Nucleus accumbens (tissue), 56 donors: Measurements from ENCODE around the gene CCDC88C.

Source experiments
- DNase-seq, 56 donors: peaks; one replicate each; lab custom pipeline; 2025; lab: John Stamatoyannopoulos, UW

Gene CCDC88C

GRCh38 chr14:91299121-91300115, 118.2 kb downstream of the CCDC88C start:
- peak in 19 of 56 donors; percentile 13 to 70 (median 38) for DNase-seq

- peak in 2 of 56 donors; percentile 12 to 34 for DNase-seq
Measured at GRCh38 chr14:91298576-91298975, 119.0 kb downstream of the CCDC88C start.

GRCh38 chr14:91297081-91297711, 120.4 kb downstream of the CCDC88C start:
- no peak for DNase-seq

GRCh38 chr14:91295851-91296796, 121.5 kb downstream of the CCDC88C start:
- DNase-seq, result no peak

GRCh38 chr14:91295276-91295845, 122.3 kb downstream of the CCDC88C start:
- DNase-seq, result no peak

- DNase-seq, result no peak
Measured at GRCh38 chr14:91294153-91294552, 123.5 kb downstream of the CCDC88C start.

- peak in 3 of 56 donors; percentile 16 to 33 (median 25) for DNase-seq
Measured at GRCh38 chr14:91293281-91293680, 124.3 kb downstream of the CCDC88C start.

- DNase-seq, result no peak
Measured at GRCh38 chr14:91292491-91292890, 125.1 kb downstream of the CCDC88C start.

- DNase-seq, result no peak
Measured at GRCh38 chr14:91291786-91292405, 125.7 kb downstream of the CCDC88C start.

GRCh38 chr14:91290986-91291385, 126.6 kb downstream of the CCDC88C start:
- DNase-seq, result no peak

GRCh38 chr14:91289464-91289863, 128.2 kb downstream of the CCDC88C start:
- peak in 3 of 56 donors; percentile 16 to 47 (median 33) for DNase-seq

GRCh38 chr14:91288876-91289275, 128.7 kb downstream of the CCDC88C start:
- no peak for DNase-seq

- DNase-seq, result peak in 42 of 56 donors; percentile 4 to 85 (median 42)
Measured at GRCh38 chr14:91286530-91286937, 131.1 kb downstream of the CCDC88C start.

- DNase-seq, result no peak
Measured at GRCh38 chr14:91284791-91285548, 132.7 kb downstream of the CCDC88C start.

GRCh38 chr14:91284146-91284790, 133.4 kb downstream of the CCDC88C start:
- no peak for DNase-seq

- no peak for DNase-seq
Measured at GRCh38 chr14:91283666-91284065, 134.0 kb downstream of the CCDC88C start.

- DNase-seq, result no peak
Measured at GRCh38 chr14:91282954-91283645, 134.5 kb downstream of the CCDC88C start.

GRCh38 chr14:91281346-91281745, 136.3 kb downstream of the CCDC88C start:
- DNase-seq, result no peak
